Neural cell (in vitro differentiated cells): ENCODE data around the gene SND1. TPM values are rescaled to one million over a fixed set of nuclear protein-coding genes. Genes with fewer than 3 reads are reported as not detected.

Source experiments
- H2AFZ ChIP-seq: fragments of 200-600, 300-800 bp; sonication (generic), shearing (Covaris generic); 2 replicates; pipeline ENCODE4 v1.6.0; 2014; ENCODE audit warnings: low read depth, mild to moderate bottlenecking, antibody characterized with exemption, low read length, moderate library complexity
- H3F3A ChIP-seq: fragments of 200-600 bp; shearing (Covaris generic); 2 replicates; pipeline ENCODE4 v1.6.1; 2016; ENCODE audit warnings: mild to moderate bottlenecking, moderate library complexity, mixed read lengths, antibody characterized with exemption, low read length; ENCODE audit not compliant: insufficient read depth, poor library complexity, severe bottlenecking
- H3K27ac ChIP-seq: fragments of 200-600, 300-800 bp; sonication (generic), shearing (Covaris generic); 2 replicates; pipeline ENCODE4 v1.5.1; 2014; ENCODE audit warnings: mild to moderate bottlenecking, low read length, moderate library complexity
- H3K27me3 ChIP-seq: fragments of 300-800, 200-600 bp; sonication (generic), shearing (Covaris generic); 2 replicates; pipeline ENCODE4 v1.6.0; 2014; ENCODE audit warnings: mild to moderate bottlenecking, low read depth, low read length, moderate library complexity; ENCODE audit not compliant: insufficient read depth
- H3K36me3 ChIP-seq: fragments of 300-800, 200-600 bp; sonication (generic), shearing (Covaris generic); 2 replicates; pipeline ENCODE4 v1.5.1; 2014; ENCODE audit warnings: mild to moderate bottlenecking, antibody characterized with exemption, low read length, moderate library complexity; ENCODE audit not compliant: insufficient read depth
- H3K4me2 ChIP-seq: fragments of 300-800, 200-600 bp; sonication (generic), shearing (Covaris generic); 2 replicates; pipeline ENCODE4 v1.6.0; 2014; ENCODE audit warnings: mild to moderate bottlenecking, low read length
- H3K4me3 ChIP-seq: fragments of 300-800, 200-600 bp; sonication (generic), shearing (Covaris generic); 2 replicates; pipeline ENCODE4 v1.5.1; 2014; ENCODE audit warnings: mild to moderate bottlenecking, low read length, moderate library complexity
- H3K79me2 ChIP-seq: fragments of 200-600 bp; shearing (Covaris generic); replicated peaks from 2 replicates; pipeline ENCODE4 v1.6.0; 2014; ENCODE audit warnings: mild to moderate bottlenecking, low read length, moderate library complexity; ENCODE audit not compliant: insufficient read depth
- H3K9ac ChIP-seq: fragments of 300-800, 200-600 bp; sonication (generic), shearing (Covaris generic); 2 replicates; pipeline ENCODE4 v1.6.1; 2016; ENCODE audit warnings: mild to moderate bottlenecking, low read length, mixed read lengths
- H3K9me2 ChIP-seq: fragments of 200-600 bp; shearing (Covaris generic); 2 replicates; pipeline ENCODE4 v1.6.1; 2016; ENCODE audit warnings: mild to moderate bottlenecking, low read length, mixed read lengths; ENCODE audit not compliant: insufficient read depth
- H3K9me3 ChIP-seq: fragments of 200-600, 300-800 bp; sonication (generic), shearing (Covaris generic); 2 replicates; pipeline ENCODE4 v1.6.1; 2016; ENCODE audit warnings: mild to moderate bottlenecking, mixed run types, low read length, moderate library complexity, mixed read lengths
- H4K20me1 ChIP-seq: fragments of 200-600 bp; shearing (Covaris generic); 2 replicates; pipeline ENCODE4 v1.6.1; 2016; ENCODE audit warnings: mild to moderate bottlenecking, mixed run types; ENCODE audit not compliant: insufficient read depth
- CTCF ChIP-seq: fragments of 450-650 bp; IDR thresholded peaks from 2 replicates; pipeline ENCODE4 v1.5.1; 2014; ENCODE audit warnings: antibody characterized with exemption, mild to moderate bottlenecking, moderate library complexity; ENCODE audit not compliant: poor library complexity, severe bottlenecking
- EP300 ChIP-seq: fragments of 450-650 bp; conservative IDR thresholded peaks from 2 replicates; pipeline ENCODE4 v1.6.1; 2014; ENCODE audit warnings: antibody characterized with exemption, mild to moderate bottlenecking, moderate library complexity; ENCODE audit not compliant: poor library complexity, severe bottlenecking
- EZH2 ChIP-seq: fragments of 200-600, 300-800 bp; shearing (Covaris generic), sonication (generic); IDR thresholded peaks from 2 replicates; pipeline ENCODE4 v1.6.1; 2014; ENCODE audit warnings: antibody characterized with exemption, low read length, borderline replicate concordance, mild to moderate bottlenecking; ENCODE audit not compliant: insufficient read depth, poor library complexity, severe bottlenecking
- POLR2AphosphoS5 ChIP-seq: IDR thresholded peaks from 2 replicates; pipeline ENCODE4 v1.6.1; 2012
- RAD21 ChIP-seq: fragments of 450-650 bp; conservative IDR thresholded peaks from 2 replicates; pipeline ENCODE4 v1.6.1; 2014; ENCODE audit warnings: antibody characterized with exemption, mild to moderate bottlenecking, moderate library complexity
- REST ChIP-seq: IDR thresholded peaks from 2 replicates; pipeline ENCODE4 v1.6.1; 2012; ENCODE audit warnings: borderline replicate concordance
- SMC3 ChIP-seq: fragments of 450-650 bp; conservative IDR thresholded peaks from 2 replicates; pipeline ENCODE4 v1.6.1; 2014; ENCODE audit warnings: antibody characterized with exemption, mild to moderate bottlenecking, moderate library complexity; ENCODE audit not compliant: poor library complexity
- TAF1 ChIP-seq: IDR thresholded peaks from 2 replicates; pipeline ENCODE4 v1.6.1; 2012; ENCODE audit warnings: low read depth
- polyA plus RNA-seq: library from polyadenylated mRNA; depleted of rRNA; stranded (reverse); fragments of >200 nt; gene quantifications from 2 replicates; pipeline ENCODE4 v1.2.3, GENCODE V29; 2014

The SND1 gene
- polyA plus RNA-seq, 1 donor from 2014 or later = 37.4 TPM

GRCh38 chr7:128045158-128045557, 393.2 kb downstream of the SND1 start:
- Histone ChIP-seq H3K9ac (no peak overlapping the region), H3K9me3 (no peaks in the 10 kb centered on the region), H3K27me3 (no peaks in the 10 kb centered on the region), H3K9me2 (no peaks in the 10 kb centered on the region), H3K36me3 (no peaks in the 10 kb centered on the region), H3K27ac (no peak overlapping the region), H3K79me2 (no peaks in the 10 kb centered on the region), H3K4me3 (no peak overlapping the region), H3K4me2 (no peak overlapping the region), H3F3A (no peaks in the 10 kb centered on the region), H4K20me1 (no peaks in the 10 kb centered on the region), H2AFZ (no peak overlapping the region)
- TF ChIP-seq POLR2AphosphoS5 (no peak), TAF1 (no peak), EP300 (no peak), SMC3 (no peak), CTCF (no peak), REST (no peak), EZH2 (no peak)

- Histone ChIP-seq H4K20me1 (no peaks in the 10 kb centered on the region), H3K27me3 (no peaks in the 10 kb centered on the region), H2AFZ (no peak overlapping the region), H3K9me2 (no peaks in the 10 kb centered on the region), H3K79me2 (no peaks in the 10 kb centered on the region), H3K9ac (no peak overlapping the region), H3K4me2 (no peak overlapping the region), H3K9me3 (no peaks in the 10 kb centered on the region), H3F3A (no peaks in the 10 kb centered on the region), H3K36me3 (no peaks in the 10 kb centered on the region), H3K4me3 (no peak overlapping the region), H3K27ac (no peak overlapping the region)
- TF ChIP-seq RAD21 (no peak), SMC3 (no peak), REST (no peak), POLR2AphosphoS5 (no peak)
Observed at GRCh38 chr7:128045766-128046165, 393.8 kb downstream of the SND1 start.
